NCI-H524 (cell line): ENCODE measurements around the gene FOXP1.

Source experiments
- DNase-seq, 2 experiments: peaks; one replicate each; lab custom pipeline; 2025; lab: John Stamatoyannopoulos, UW

FOXP1 gene

DNA sequence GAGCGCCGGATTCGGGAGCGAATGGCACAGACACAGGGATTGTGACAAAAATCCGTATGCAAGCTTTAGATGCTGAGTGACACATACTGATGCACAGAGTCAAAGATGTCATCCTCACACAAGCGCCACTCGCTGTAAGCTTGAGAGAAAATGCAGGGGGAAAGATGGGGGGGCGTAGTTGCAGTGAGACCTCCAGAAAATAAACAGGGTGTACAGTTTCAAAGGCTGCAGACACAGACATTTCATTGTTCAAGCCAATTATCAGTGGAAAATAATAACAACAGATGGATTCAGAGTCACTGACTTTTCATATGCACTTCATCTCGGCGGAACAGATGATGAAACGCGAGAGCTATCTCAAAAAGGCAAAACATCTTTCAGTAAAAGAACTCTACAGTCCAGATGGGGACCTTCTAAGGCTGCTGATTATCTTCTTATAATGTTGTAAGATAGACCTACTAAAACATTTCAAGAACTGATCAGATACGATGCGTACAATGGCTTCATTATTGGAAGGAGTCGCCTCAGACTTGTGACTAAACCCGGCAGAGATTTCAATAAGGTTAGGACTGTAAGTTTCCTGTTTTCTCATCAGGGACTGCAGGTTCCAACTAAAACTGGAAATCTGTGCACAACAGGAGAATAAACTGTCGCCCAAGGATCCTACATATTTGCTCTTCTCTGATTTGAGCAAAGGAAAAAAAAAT is 275.4 kb downstream of the FOXP1 start:
- DNase-seq = peak; percentile 91 to 98

DNA sequence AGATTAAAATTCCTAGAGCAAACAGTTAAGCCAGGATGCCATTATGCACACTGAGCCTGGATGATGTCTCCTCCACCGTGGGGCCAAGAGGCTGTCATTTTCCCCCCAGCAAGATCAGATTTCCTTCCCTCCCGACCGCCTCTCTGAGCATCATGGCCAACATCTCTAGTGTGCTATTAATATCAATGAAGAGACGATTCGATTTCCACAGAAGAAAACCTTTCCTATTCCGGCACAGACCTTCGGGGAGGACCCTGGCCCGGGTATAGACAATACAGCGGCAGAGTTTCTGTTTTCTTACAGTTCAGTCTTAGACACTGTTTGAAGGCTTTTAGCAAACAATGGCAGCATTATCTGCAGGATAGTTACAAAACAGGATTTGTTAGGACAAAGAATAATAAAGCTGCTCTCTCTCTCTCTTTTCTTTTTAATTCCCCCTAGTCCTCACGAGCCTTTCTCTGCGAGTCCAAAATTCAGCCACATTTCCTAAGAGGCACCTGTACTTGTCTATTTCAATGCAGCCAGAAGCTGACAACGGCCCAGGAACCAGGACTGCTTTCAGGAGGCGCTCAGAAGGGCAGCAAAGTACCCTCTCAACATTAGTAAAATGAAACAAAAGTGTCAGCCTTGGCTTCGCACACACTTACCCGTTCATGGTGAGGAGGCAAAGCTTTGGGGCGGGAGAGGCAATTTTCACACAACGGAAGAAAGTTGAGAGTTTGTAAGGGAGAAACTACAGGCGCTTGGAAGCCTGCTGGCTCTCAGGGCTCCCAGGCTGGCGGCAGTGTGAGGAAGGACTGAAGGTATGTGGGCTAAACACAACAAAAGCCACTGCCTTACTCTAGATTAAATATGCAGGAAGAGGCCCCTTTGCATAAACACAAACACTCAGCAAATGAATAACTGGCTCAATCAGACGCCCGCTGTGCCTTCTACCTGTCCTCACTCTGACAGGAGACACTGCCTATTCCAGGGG is 278.0 kb downstream of the FOXP1 start:
- peak; percentile 43 to 63 for DNase-seq

DNA sequence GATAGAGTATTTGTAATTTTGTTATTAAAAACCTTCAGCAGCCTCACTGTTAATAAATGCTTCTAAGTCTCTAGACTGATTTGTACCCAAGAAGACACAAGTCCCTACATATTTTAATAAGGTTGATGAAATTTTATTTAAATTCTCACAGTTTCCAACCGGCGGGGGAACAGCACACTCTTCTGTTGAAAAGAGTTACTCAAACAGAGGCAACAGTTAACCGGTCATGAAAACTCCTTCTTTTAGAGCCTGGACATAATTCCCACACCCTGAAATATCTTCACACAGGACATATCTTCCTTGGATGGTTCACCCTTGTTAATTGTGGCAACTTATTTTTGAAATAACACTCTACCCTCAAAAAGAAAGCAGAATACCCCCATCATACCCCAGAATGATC is 278.8 kb downstream of the FOXP1 start:
- DNase-seq = peak in 1 of 2 experiments; percentile 59

DNA sequence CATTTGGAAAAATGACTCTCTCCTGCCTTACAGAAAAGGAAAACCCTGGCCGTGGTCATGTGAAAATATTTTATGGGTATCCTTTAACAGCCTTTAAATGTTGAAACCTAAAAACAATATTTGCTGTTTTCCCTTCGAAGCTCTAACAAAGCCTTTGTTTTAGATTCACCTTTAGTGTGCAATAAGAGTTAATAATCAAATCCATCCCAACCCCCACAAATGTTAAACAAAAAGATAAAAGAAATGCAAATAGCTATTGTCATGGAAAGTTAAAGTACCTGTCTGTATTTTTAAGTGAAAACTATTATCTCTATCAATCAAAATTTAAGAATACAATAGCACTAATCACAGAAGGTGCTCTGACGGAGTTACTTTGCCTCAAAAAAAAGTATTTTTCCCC is 279.3 kb downstream of the FOXP1 start:
- no peak for DNase-seq

DNA sequence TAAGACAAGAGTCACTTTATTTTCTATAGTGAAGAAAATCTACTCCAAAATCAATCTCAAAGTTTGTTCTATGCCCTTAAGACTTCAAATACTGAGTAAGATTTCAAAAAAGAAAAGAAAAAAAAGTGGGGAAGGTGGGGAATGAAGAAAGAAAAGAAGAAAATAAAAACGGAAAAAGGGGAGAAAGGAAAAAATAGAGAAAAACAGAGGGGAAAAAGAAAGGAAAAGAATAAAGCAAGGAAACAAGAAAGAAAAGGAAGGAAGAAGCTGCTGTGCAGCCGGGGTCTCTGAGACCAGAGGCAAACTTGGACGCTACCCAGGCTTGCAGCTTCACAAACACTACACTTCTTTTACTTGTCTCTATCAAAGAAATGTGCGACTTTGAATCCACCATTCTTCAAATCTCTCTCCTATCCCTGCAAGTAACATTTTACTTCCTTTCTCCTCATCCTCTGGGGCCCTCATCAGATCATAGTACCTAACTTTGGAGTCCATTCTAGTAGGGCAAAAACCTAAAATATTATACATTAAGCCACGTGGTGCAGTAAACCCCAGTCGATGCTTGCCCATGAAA is 279.8 kb downstream of the FOXP1 start:
- DNase-seq = peak in 1 of 2 experiments; percentile 29

DNA sequence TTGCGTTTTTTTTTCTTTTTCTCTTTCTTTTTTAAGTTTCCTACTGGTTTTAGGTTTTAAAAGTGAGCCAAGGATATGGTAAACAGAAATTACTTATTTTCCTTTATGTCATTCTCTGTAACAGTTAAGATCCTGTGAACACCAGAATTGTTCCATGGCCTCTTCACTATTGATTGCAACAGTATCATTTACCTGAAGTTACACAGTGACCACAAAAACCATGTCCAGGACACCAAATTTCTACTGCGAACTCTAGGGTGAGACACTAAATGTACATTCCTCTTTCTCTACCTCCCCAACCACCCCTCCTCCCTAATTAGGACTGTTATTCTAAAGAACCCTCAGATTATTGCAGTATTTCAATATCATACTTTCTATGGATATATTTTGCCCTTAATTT is 280.9 kb downstream of the FOXP1 start:
- no peak for DNase-seq

DNA sequence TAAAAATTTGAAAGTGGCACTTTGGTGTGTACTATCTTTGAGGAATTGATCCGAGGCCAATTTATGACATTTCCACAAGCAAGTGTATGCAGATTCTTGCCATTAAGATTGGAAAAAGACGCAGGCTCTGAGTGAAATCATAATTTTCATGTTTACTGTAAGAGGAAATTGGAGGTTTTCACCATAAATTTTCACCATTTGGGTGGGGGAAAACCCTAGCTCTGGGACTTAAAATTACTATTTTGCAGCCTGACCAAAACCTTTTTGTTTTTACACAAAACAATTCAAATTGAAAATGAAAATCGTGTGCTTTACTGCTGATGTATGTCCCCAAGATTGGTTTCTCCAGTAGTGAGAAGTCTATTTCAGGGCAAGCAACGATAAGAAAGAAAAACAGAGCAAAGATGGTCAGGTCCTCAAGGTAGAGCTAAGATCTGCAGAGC is 282.6 kb downstream of the FOXP1 start:
- DNase-seq = no peak

DNA sequence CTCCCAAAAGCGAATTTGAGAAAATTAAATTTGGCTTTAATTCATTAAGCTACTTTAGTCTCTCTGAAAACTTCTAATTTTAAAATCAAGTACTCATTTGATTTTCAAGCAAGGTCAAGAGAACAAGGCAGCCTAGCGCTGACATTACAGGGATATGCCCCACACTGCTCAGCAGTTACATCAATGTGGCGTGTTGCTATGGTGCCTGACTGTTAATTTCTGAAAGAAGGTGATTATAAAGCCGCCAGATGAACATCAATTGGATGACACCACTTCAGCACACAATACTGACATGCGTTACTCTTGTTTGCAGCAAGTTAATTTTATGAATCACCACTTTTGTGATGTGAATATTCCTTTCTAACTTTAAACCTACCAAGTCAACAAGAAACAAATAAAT is 284.4 kb downstream of the FOXP1 start:
- DNase-seq = peak; percentile 22 to 81

DNA sequence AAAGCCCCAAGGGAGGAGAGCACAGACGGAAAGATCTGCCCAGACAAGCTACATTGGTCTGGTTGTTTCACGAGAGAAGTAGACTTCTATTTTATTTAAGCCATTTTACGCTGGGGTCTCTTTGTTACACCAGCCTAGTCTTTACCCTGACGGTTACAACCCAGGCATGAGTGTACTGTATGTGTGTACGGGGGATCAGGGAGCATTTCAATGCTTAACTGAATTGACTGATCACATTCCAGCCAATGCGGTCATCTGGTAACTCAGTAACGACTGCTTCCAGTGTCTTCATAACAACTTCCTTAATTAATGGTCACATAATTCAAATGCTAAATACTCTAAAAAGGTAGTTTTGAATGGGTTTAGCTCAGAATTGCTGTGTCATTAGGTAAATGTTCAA is 288.6 kb downstream of the FOXP1 start:
- no peak for DNase-seq

DNA sequence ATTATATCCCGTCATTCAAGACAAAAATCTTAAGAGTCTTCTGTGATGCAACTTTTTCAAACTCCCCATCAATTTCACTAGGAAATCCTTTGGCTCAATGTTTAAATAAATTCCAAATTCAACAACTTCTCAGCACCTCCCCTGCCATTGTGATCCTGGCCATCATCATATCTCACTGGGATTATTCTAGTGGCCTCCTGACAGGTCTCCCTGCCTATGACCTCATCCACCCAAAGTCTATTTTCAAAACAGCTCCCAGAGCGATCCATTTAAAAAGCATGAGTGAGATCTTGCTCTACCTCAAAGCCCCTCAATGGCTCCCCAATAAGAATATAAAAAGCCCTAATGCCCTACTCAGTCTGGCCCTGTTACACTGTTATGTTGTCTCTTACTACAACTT is 293.2 kb downstream of the FOXP1 start:
- no peak for DNase-seq

DNA sequence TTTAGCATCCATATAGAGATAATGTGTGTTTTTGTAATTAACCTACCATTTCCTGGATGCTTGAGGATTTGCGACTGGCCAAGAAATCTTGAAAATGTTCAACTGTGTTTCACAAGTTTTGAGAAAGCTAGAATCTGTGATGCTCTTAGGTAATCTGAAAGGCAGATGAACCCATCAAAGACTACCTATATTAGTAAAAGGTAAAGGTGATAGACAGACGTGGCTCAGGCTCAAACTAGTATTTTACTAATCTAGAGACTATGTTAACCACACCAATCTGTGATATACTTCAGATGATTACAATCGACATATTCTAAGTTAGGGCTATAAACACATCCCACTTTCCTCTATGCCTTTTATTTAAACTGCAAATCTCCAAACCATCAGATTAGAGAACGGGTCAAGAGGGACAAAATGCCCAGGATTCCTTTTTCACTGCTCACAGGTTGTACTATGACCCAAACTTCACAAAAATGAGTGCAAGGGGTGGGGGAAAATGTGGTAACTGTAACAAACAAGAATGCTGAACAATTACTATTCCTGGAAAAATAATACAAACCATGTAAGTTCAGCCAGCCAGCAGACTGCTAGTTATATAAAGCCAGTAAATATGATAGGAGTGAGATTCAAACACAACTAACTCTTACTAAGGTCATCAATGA is 295.1 kb downstream of the FOXP1 start:
- no peak for DNase-seq

DNA sequence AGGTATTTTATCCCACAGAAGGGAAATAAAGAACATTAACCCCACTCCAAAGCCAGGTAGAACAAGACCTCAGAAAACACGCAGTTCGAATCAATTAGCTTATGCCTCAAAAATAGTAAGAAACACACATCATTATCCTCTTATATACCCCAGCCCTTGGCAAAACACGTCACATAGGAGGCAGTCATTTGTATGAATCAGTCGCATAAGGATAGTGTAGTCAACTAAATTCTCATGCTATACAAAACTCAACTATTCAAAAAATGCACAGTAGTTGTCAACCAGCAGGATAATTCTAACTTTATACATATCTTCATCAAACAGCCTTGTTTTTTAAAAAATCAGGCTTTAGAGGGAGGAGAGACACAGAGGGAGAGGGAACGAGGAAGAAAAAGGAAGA is 298.4 kb downstream of the FOXP1 start:
- DNase-seq = no peak

DNA sequence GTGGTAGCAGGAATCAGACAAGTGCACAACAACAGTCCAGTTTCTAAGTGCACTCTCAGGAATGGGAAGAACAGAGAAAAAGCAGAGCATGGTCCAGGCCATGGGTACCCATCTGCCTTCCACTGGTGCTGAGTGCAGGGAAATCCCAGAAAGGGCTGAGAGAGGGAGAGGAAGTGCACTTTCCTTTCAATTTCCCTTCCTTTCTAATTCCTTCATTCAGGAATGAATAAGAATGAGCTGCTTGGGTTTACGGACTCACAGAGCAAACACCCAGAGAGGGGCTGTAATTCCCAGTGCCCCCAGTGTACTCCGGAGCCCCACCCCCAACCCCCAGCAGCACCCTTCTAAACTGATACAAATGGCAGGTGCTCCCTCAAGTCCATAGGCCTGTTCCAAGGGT is 300.6 kb downstream of the FOXP1 start:
- DNase-seq = no peak

DNA sequence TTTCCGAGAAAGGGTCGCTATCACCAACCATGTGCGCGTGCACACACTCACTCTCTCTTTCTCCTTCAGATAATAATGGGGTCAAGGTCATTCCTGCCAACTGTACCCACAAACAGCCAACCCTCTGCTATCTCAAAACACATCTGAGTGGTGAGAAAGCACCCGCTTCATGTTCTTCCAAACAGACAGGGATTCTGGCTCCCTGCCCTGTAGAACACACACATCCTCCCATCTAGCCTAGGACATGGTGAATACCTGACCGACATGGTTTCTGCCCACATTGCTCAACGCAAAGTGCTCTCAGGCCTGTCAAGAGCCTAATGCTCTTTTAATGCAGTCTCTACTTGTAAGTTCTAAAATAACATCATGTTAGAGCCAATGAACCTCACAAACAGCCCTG is 302.2 kb downstream of the FOXP1 start:
- DNase-seq = no peak

DNA sequence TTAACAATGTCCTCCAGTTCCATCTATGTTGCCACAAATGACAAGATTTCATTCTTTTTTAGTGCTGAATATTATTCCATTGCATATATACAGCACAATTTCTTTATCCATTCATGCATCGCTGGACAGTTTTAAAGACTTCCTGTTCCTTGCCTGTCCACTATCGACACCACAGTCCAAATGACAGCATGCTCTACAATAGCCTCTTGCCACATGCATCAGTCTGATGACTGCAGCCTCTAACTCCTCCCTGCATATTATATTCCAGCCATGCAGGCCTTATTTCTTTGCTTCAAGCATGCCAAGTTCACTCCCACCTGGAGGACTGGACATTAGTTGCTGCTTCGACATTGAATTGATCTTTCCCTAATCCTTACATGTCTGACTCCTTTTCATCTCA is 306.2 kb downstream of the FOXP1 start:
- no peak for DNase-seq

DNA sequence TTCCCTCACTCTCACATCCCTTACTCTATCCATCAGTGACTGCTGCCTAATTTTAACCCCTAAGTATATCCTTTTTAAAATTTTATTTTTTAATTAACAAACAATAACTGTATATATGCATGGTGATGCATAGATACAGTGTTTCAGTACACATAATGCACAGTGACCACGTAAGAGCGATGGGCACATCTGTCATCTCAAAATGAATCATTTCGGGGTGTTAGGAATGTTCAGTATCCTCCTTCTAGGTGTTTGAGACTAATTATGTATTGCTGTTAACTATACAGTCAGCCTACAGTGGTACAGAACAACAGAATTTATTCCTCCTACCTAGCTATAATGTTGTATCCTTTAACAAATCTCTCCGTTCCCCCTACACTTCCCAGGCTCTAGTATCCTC is 307.0 kb downstream of the FOXP1 start:
- DNase-seq = no peak

DNA sequence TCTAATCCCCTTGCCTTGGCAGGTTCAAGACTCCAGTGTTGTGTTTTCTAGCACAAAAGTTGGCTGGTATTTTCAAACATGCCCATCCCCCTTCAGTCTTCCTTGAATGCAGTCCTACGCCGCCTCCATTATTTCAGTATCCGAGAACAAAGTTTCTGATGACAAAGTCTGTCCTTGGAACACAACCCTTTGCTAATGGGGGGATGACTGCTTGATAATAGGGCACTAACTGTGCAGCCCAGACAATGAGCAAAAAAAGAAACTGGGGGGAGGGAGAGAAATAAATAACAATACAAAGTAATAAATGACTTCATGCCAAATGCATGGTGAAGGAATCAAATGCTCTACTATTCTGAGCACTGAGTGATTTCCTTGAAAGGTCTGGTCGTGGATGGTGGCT is 310.1 kb downstream of the FOXP1 start:
- no peak for DNase-seq

DNA sequence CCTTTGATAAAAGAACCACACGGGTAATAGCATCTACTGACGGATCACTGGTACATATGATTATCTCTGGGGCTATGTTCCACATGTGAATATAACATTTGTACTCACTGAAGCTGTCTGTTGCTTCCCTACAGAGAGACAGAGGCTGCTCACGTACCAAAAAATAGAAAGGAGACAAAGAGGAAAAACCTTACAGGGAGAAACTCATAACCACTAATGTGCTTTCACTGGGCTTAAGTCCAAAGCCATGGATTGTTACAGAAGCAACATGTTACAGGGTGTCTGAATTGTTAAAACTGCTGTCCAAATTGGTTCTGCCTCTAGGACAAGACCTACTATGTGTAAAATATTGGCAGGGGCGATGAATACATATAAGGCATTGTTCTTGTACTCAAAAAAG is 311.9 kb downstream of the FOXP1 start:
- DNase-seq = no peak

DNA sequence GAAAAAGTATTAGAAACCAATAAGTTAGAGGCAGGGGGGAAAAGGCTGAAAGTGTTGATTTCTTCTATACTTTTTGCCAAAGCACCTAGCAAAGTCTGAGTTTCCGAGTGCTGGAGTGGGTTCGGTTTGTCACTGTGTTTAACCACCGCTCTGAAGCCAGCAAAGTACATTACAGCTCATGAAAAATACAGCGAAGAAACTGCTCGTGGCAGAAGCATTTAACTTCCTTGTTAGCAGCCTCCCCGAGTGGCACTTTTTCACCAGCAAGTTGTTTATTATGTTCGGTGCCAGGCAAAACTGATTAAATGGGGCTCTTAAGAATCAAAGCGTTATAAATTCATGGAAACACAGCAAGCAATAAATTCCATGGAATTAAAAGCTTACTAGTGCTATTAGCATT is 313.6 kb downstream of the FOXP1 start:
- DNase-seq = no peak

DNA sequence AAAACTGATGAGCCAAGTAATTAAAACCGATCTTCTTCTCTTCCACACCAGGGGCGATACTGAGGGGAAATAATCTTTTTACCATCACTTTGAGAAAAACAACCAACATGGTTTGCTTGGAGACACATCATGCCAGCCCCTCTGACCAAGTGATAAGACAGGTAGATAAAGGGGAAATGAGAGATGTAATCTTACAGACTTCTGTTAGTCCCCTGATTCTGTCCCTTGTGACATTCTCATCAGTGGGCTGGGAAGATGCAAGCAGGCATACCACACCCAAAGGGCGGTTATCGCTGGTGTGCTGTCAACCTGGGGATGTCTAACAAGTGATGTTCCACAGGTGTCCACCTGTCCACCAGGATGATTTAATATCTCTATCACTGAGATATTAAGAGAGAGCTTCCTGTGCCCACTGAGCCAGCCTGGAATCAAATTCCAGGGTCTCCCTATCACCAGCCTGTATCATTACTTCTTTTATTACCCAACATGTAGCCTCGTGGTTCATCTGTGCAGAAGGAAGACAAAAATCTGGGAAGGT is 315.0 kb downstream of the FOXP1 start:
- DNase-seq = no peak

DNA sequence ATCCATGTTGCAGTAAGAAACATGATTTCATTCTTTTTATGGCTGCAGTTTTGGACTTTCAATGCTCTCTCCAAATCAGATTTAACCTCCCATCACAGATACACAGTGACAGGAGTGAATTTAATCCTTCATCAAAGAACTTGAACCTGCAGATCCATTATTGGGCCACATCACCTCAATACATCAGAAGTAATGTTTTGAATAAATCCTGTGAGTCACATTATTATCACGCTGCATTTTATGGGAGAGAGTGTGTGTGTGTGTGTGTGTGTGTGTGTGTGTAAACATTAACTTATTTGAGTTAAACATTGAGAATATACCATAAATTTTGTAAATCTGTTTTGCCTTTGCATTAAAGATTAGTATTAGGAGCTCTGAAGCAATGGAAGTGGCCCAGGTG is 316.7 kb downstream of the FOXP1 start:
- no peak for DNase-seq

DNA sequence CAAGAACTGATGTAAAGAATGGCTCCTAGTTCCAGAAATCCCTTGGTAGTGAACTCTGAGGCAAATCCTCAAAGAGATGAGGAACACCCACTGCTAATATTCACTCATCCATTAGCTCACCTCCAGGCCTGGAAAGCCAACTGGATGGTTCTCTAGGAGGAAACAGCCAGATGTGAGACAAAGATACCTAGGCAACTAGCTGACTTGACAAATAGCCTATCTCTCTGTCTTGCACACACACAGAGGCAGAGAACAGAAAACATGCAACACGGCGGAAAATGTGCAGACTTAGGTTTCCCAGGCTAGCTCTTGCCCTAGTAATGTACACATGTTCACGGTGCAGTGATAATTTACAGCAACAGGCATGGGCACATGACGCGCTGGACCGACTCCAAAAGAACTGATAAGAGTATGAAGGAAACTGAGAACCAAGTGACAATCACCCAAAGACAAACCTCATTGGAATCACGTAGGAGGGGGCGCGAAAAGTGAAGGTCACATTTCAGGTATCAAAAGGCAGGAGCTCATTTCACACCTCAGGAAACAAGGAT is 318.1 kb downstream of the FOXP1 start:
- DNase-seq = no peak
